Neural cell (in vitro differentiated cells): Measurements from ENCODE around the gene HHIPL1.

Experiments
- CTCF ChIP-seq: fragments of 450-650 bp; IDR thresholded peaks from 2 replicates; pipeline ENCODE4 v1.5.1; 2014; ENCODE audit warnings: antibody characterized with exemption, mild to moderate bottlenecking, moderate library complexity; ENCODE audit not compliant: poor library complexity, severe bottlenecking
- EZH2 ChIP-seq: fragments of 200-600, 300-800 bp; shearing (Covaris generic), sonication (generic); IDR thresholded peaks from 2 replicates; pipeline ENCODE4 v1.6.1; 2014; ENCODE audit warnings: antibody characterized with exemption, low read length, borderline replicate concordance, mild to moderate bottlenecking; ENCODE audit not compliant: insufficient read depth, poor library complexity, severe bottlenecking
- POLR2AphosphoS5 ChIP-seq: IDR thresholded peaks from 2 replicates; pipeline ENCODE4 v1.6.1; 2012
- RAD21 ChIP-seq: fragments of 450-650 bp; conservative IDR thresholded peaks from 2 replicates; pipeline ENCODE4 v1.6.1; 2014; ENCODE audit warnings: antibody characterized with exemption, mild to moderate bottlenecking, moderate library complexity
- TAF1 ChIP-seq: IDR thresholded peaks from 2 replicates; pipeline ENCODE4 v1.6.1; 2012; ENCODE audit warnings: low read depth

- no peak for TF ChIP-seq TAF1
- TF ChIP-seq EZH2, result no peak
- TF ChIP-seq CTCF, result no peak
- no peak for TF ChIP-seq POLR2AphosphoS5
- TF ChIP-seq RAD21, result no peak
Observed at GRCh38 chr14:99625476-99625875, 19.5 kb upstream of the HHIPL1 start.
